Neural progenitor cell (in vitro differentiated cells): Measurements from ENCODE around the gene MSI2.

Source experiments
- EZH2 ChIP-seq: fragments of 200-600 bp; sonication (generic); IDR thresholded peaks from 2 replicates; pipeline ENCODE4 v1.6.1; 2017; ENCODE audit warnings: antibody characterized with exemption, mild to moderate bottlenecking, moderate library complexity
- EZH2phosphoT487 ChIP-seq: fragments of 200-600 bp; sonication (generic); IDR thresholded peaks from 2 replicates; pipeline ENCODE4 v1.6.1; 2017; ENCODE audit warnings: antibody characterized with exemption
- TF ChIP-seq, protein P1 (sequence below): fragments of 200-600 bp; sonication (generic); IDR thresholded peaks from 2 replicates; pipeline ENCODE4 v1.5.1; 2017; ENCODE audit warnings: antibody characterized with exemption, mild to moderate bottlenecking

DNA sequence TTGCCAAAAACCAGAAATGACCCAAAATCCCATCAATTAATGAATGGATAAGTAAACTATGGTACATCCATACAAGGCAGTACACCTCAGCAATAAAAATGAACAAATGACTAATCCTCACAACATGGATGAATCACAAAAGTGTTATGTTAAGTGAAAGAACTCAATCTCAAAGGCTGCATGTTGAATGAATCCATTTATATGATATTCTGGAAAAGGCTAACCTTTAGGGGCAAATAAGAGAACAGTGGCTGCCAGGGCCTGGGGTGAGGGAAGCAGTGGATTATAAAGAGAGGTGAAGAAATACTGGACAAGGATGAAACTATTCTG, 46.1 kb upstream of the MSI2 start:
- TF ChIP-seq, protein P1, sequence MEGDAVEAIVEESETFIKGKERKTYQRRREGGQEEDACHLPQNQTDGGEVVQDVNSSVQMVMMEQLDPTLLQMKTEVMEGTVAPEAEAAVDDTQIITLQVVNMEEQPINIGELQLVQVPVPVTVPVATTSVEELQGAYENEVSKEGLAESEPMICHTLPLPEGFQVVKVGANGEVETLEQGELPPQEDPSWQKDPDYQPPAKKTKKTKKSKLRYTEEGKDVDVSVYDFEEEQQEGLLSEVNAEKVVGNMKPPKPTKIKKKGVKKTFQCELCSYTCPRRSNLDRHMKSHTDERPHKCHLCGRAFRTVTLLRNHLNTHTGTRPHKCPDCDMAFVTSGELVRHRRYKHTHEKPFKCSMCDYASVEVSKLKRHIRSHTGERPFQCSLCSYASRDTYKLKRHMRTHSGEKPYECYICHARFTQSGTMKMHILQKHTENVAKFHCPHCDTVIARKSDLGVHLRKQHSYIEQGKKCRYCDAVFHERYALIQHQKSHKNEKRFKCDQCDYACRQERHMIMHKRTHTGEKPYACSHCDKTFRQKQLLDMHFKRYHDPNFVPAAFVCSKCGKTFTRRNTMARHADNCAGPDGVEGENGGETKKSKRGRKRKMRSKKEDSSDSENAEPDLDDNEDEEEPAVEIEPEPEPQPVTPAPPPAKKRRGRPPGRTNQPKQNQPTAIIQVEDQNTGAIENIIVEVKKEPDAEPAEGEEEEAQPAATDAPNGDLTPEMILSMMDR, result no peak
- no peak for TF ChIP-seq EZH2phosphoT487
- TF ChIP-seq EZH2, result no peak
